SK-N-SH (cell line): ENCODE results near the gene RBM20. TPM values are rescaled to one million over a fixed set of nuclear protein-coding genes. Genes with fewer than 3 reads are reported as not detected.

Experiments used
- CTCF ChIA-PET: fragments of 300-600, 350-600 bp; formaldehyde crosslinking; extraction: SDS; loops from one replicate; lab custom pipeline; 2021; lab: Yijun Ruan, JAX
- POLR2A ChIA-PET: fragments of 350-600 bp; sonication (Branson Sonifier 250); formaldehyde crosslinking; extraction: SDS; loops from one replicate; lab custom pipeline; 2020; ENCODE audit warnings: antibody characterized with exemption, inconsistent platforms; lab: Yijun Ruan, JAX
- DNase-seq: peaks from one replicate; pipeline ENCODE4 v3.0.0; 2012
- H2AFZ ChIP-seq: fragments of 200-600 bp; sonication (generic); 2 replicates; pipeline ENCODE4 v1.8.1; 2016; ENCODE audit warnings: antibody characterized with exemption, mild to moderate bottlenecking, low read depth
- H3F3A ChIP-seq: fragments of 200-600 bp; sonication (generic); replicated peaks from 2 replicates; pipeline ENCODE3; 2016; ENCODE audit warnings: antibody characterized with exemption, mild to moderate bottlenecking; ENCODE audit not compliant: insufficient read depth
- H3K27ac ChIP-seq, 2 experiments: fragments of 200-500 bp in 1 of 2; fragments of 200-600 bp in 1 of 2; sonication (Bioruptor generic) in 1 of 2; sonication (generic), shearing (Covaris generic) in 1 of 2; 2 replicates each; pipeline versions ENCODE4 v1.5.1 to v1.6.1; 2014 to 2016; ENCODE audit warnings: low read depth in 2 of 2, inconsistent platforms in 1 of 2, low read length in 1 of 2, mild to moderate bottlenecking in 1 of 2, mixed read lengths in 1 of 2
- H3K27me3 ChIP-seq: fragments of 200-600 bp; sonication (generic), shearing (Covaris generic); 2 replicates; pipeline ENCODE4 v1.6.1; 2016; ENCODE audit warnings: mixed run types; ENCODE audit not compliant: insufficient read depth
- H3K36me3 ChIP-seq, 2 experiments: fragments of 200-500 bp in 1 of 2; fragments of 200-600 bp in 1 of 2; sonication (Bioruptor generic) in 1 of 2; sonication (generic) in 1 of 2; replicated peaks in 1 of 2; 2 replicates each; pipeline versions ENCODE3 to v1.5.1; 2014 to 2016; ENCODE audit warnings: low read length in 1 of 2, mild to moderate bottlenecking in 1 of 2; ENCODE audit not compliant: insufficient read depth in 2 of 2, control insufficient read depth in 1 of 2
- H3K4me1 ChIP-seq, 2 experiments: fragments of 200-500 bp in 1 of 2; fragments of 200-600 bp in 1 of 2; sonication (Bioruptor generic) in 1 of 2; sonication (generic), shearing (Covaris generic) in 1 of 2; 2 replicates each; pipeline versions ENCODE4 v1.5.1 to v1.6.1; 2014 to 2016; ENCODE audit warnings: low read depth in 1 of 2, low read length in 1 of 2, mixed run types in 1 of 2; ENCODE audit not compliant: insufficient read depth in 2 of 2, control insufficient read depth in 1 of 2
- H3K4me2 ChIP-seq: fragments of 200-600 bp; sonication (generic), shearing (Covaris generic); 2 replicates; pipeline ENCODE4 v1.6.1; 2017; ENCODE audit warnings: mixed run types
- H3K4me3 ChIP-seq, 2 experiments: fragments of 200-500 bp in 1 of 2; fragments of 200-600 bp in 1 of 2; sonication (Bioruptor generic) in 1 of 2; sonication (generic), shearing (Covaris generic) in 1 of 2; 2 replicates each; pipeline versions ENCODE4 v1.5.1 to v1.8.1; 2014 to 2016; ENCODE audit warnings: low read depth in 2 of 2, inconsistent platforms in 1 of 2, low read length in 1 of 2, mild to moderate bottlenecking in 1 of 2, mixed read lengths in 1 of 2, moderate library complexity in 1 of 2
- H3K79me2 ChIP-seq: fragments of 200-600 bp; sonication (generic); 2 replicates; pipeline ENCODE4 v1.8.1; 2017; ENCODE audit warnings: mild to moderate bottlenecking; ENCODE audit not compliant: insufficient read depth
- H3K9ac ChIP-seq: fragments of 200-600 bp; sonication (generic); 2 replicates; pipeline ENCODE4 v1.6.1; 2017; ENCODE audit warnings: mixed run types
- H3K9me2 ChIP-seq: fragments of 200-600 bp; sonication (generic); 2 replicates; pipeline ENCODE4 v1.6.1; 2017; ENCODE audit warnings: mixed run types
- H3K9me3 ChIP-seq: fragments of 200-600 bp; sonication (generic); 2 replicates; pipeline ENCODE4 v1.6.1; 2017; ENCODE audit warnings: mixed run types, mild to moderate bottlenecking, moderate library complexity
- H4K20me1 ChIP-seq: fragments of 200-600 bp; sonication (generic); 2 replicates; pipeline ENCODE4 v1.6.1; 2017; ENCODE audit warnings: mild to moderate bottlenecking, mixed run types; ENCODE audit not compliant: insufficient read depth
- CHD2 ChIP-seq: fragments of 150-350 bp; IDR thresholded peaks from 2 replicates; pipeline ENCODE4 v1.6.1; 2018; ENCODE audit warnings: low read length; ENCODE audit not compliant: partially characterized antibody
- FOXJ3 ChIP-seq: sonication (generic); formaldehyde crosslinking; IDR thresholded peaks from 2 replicates; pipeline ENCODE4 v1.5.1; 2020; ENCODE audit warnings: mild to moderate bottlenecking, missing genetic modification reagents
- GATA2 ChIP-seq: sonication (generic); formaldehyde crosslinking; IDR thresholded peaks from 2 replicates; pipeline ENCODE4 v1.5.0; 2020; ENCODE audit warnings: mild to moderate bottlenecking, missing genetic modification reagents
- NRF1 ChIP-seq: IDR thresholded peaks from 2 replicates; pipeline ENCODE4 v1.6.1; 2012; ENCODE audit warnings: low read depth, mild to moderate bottlenecking, low read length
- POLR2AphosphoS5 ChIP-seq: IDR thresholded peaks from 2 replicates; pipeline ENCODE4 v1.6.1; 2012; ENCODE audit warnings: low read depth, low read length
- RCOR1 ChIP-seq: fragments of 150-350 bp; IDR thresholded peaks from 2 replicates; pipeline ENCODE4 v1.6.1; 2017; ENCODE audit warnings: antibody characterized with exemption, low read length
- SIN3A ChIP-seq: IDR thresholded peaks from 2 replicates; pipeline ENCODE4 v1.6.1; 2012; ENCODE audit warnings: low read depth, mild to moderate bottlenecking, low read length, moderate library complexity, borderline replicate concordance
- TEAD4 ChIP-seq: IDR thresholded peaks from 2 replicates; pipeline ENCODE4 v1.4.0; 2012; ENCODE audit warnings: mild to moderate bottlenecking, borderline replicate concordance; ENCODE audit not compliant: insufficient read depth
- YY1 ChIP-seq: IDR thresholded peaks from 2 replicates; pipeline ENCODE4 v1.4.0; 2012; ENCODE audit warnings: low read depth, mild to moderate bottlenecking
- WGBS: methylation state at CpG from one replicate; pipeline ENCODE4 v1.1.6; 2017; ENCODE audit warnings: low lambda C conversion rate; 5-methylcytosine and 5-hydroxymethylcytosine counted together
- polyA plus RNA-seq, 3 experiments: library from polyadenylated mRNA; depleted of rRNA; stranded (reverse); fragments of >200 nt; gene quantifications; 2 replicates each; pipeline ENCODE4 v1.2.3, GENCODE V29; 2012
- TF ChIP-seq, protein P1 (sequence below): IDR thresholded peaks from 2 replicates; pipeline ENCODE4 v1.6.1; 2012; ENCODE audit warnings: mild to moderate bottlenecking, low read depth, low read length, moderate library complexity
- TF ChIP-seq, protein P2 (sequence below): IDR thresholded peaks from 2 replicates; pipeline ENCODE4 v1.4.0; 2012; ENCODE audit warnings: low read depth, borderline replicate concordance

The RBM20 gene
- polyA plus RNA-seq, 1 of the 3 experiments (the other 2 are of a cell fraction): 0.64 TPM

DNA sequence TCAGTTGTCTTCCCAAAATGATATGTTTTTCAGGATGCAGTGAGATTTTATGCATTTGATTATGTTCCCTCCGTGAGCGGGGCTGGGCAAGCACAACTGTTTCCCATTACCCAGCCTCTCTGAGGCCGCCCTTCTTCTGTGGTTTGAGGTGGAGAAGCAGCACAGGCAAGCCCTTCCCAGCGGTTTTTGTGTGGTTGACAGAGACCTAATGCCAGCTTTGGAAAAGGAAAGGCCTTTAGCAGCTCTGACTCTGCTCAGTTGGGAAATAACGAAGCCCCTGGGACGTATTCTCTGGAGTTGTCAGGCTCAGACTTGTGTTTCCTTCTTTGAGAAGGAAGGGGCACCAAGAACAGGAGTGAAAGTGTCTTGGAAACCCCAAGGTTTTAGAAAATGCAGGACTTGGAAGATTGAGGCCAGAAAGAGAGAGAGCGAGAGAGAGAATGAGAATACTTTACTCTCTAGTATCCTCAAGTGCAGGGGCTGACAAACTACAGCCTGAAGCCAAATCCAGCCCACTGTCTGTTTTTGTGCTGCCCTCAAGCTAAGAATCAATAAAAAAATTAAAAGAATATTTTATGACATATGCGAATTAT is 207.0 kb downstream of the RBM20 start (continued):
- TF ChIP-seq, protein P1, sequence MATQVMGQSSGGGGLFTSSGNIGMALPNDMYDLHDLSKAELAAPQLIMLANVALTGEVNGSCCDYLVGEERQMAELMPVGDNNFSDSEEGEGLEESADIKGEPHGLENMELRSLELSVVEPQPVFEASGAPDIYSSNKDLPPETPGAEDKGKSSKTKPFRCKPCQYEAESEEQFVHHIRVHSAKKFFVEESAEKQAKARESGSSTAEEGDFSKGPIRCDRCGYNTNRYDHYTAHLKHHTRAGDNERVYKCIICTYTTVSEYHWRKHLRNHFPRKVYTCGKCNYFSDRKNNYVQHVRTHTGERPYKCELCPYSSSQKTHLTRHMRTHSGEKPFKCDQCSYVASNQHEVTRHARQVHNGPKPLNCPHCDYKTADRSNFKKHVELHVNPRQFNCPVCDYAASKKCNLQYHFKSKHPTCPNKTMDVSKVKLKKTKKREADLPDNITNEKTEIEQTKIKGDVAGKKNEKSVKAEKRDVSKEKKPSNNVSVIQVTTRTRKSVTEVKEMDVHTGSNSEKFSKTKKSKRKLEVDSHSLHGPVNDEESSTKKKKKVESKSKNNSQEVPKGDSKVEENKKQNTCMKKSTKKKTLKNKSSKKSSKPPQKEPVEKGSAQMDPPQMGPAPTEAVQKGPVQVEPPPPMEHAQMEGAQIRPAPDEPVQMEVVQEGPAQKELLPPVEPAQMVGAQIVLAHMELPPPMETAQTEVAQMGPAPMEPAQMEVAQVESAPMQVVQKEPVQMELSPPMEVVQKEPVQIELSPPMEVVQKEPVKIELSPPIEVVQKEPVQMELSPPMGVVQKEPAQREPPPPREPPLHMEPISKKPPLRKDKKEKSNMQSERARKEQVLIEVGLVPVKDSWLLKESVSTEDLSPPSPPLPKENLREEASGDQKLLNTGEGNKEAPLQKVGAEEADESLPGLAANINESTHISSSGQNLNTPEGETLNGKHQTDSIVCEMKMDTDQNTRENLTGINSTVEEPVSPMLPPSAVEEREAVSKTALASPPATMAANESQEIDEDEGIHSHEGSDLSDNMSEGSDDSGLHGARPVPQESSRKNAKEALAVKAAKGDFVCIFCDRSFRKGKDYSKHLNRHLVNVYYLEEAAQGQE: no peak
- no peak for TF ChIP-seq RCOR1

DNA sequence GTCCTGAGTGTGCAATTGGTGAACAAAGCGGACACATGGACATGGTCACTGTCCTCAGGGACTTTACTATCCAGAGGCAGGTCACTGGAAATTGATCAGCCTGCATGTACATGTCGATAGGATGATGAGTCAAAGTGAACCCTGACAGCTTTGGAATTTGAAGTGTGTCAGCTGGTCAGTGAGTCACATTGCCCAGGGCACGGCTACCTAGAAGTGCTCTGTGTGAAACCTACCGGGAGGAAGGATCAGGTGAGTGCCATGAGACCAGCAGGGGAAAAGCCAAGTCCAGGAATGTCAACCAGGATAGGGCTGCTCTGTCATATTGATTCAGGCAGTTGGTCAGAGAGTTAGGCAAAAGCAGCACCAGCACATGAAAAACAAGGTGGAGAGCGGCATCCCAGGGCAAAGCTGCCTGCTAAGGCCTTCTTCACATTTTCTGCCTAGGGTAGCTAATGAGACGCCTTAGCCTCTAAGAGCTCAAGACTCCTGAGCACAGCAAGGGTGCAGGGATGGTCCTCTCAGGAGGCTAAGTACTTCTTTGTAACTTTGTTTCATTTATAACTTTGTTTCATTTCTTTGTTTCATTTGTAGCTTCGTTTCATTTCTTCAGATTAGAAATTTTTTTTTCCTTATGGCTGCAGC is 208.2 kb downstream of the RBM20 start:
- no peaks in the 10 kb centered on the region for H3K9me3 ChIP-seq
- no peak overlapping the region for H3K4me2 ChIP-seq
- POLR2A ChIA-PET: no interaction called here
- 61% methylated on average over 6 of the region's 7 CpGs for WGBS
- no peaks in the 10 kb centered on the region for H3K9me2 ChIP-seq
- no peaks in the 10 kb centered on the region for H3K27me3 ChIP-seq
- no peaks in the 10 kb centered on the region for H3F3A ChIP-seq
- H3K79me2 ChIP-seq: no peaks in the 10 kb centered on the region
- no peak for DNase-seq
- peaks cover 0 to 10% of the 10 kb centered on the region in 2 experiments; a peak in 2 of 4 replicates for H3K4me1 ChIP-seq
- TF ChIP-seq CHD2 (no peak), POLR2AphosphoS5 (no peak), YY1 (no peak), TEAD4 (no peak), SIN3A (no peak), NRF1 (no peak), GATA2 (CRISPR knock-in tag) (no peak), FOXJ3 (CRISPR knock-in tag) (no peak)
- TF ChIP-seq, protein P2, sequence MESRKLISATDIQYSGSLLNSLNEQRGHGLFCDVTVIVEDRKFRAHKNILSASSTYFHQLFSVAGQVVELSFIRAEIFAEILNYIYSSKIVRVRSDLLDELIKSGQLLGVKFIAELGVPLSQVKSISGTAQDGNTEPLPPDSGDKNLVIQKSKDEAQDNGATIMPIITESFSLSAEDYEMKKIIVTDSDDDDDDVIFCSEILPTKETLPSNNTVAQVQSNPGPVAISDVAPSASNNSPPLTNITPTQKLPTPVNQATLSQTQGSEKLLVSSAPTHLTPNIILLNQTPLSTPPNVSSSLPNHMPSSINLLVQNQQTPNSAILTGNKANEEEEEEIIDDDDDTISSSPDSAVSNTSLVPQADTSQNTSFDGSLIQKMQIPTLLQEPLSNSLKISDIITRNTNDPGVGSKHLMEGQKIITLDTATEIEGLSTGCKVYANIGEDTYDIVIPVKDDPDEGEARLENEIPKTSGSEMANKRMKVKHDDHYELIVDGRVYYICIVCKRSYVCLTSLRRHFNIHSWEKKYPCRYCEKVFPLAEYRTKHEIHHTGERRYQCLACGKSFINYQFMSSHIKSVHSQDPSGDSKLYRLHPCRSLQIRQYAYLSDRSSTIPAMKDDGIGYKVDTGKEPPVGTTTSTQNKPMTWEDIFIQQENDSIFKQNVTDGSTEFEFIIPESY: no peak
- TF ChIP-seq, all 33 proteins: peak for 0
- Histone ChIP-seq H4K20me1 (no peaks in the 10 kb centered on the region), H3K9ac (no peak overlapping the region), H3K27ac (no peak overlapping the region), H3K36me3 (no peaks in the 10 kb centered on the region), H3K4me3 (no peak overlapping the region), H2AFZ (no peak overlapping the region)
- CTCF ChIA-PET: no interaction called here
